ENCODE data around the gene FNBP1L.
"Not testable (repeated sequence)": the region's sequence is repeated elsewhere in the genome, so short reads cannot be mapped to it uniquely, and the experiment has no call there.

FNBP1L gene

DNA sequence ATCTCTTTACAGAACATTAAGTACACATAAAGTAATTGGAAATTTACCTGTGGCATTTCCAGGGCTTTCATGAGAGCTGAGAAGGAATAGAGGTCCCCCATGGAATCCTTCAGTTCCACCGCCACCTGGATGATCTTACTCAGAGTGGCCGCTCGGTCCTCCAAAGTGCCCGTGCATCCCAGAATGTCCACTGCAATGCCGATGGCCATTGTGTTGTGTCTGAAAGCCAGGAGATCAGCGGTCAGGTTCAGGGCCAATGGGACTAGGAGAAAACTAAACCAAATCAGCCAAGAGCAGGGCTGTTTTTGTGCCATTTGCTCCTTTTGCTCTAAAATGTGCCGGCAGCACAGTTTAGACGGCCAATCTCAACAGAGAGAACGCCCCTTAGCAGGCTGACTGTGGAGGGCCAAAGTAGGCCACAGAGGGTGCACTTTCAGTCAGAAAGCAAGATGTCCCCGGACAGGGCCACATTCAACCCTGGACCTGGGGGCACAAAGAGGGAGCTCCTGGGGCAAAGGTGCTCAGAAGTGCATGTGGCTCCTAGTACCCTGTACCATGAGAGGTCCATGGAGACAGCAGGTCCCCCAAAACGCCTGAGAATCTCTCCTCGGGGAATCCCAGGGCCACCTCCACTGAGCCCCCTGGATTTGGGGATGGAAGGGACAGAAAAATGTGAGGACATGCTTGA lies 123.8 kb downstream of the FNBP1L start:
- no peak for DNase-seq (ENCODE audit: low read depth in 2 of 2)

DNA sequence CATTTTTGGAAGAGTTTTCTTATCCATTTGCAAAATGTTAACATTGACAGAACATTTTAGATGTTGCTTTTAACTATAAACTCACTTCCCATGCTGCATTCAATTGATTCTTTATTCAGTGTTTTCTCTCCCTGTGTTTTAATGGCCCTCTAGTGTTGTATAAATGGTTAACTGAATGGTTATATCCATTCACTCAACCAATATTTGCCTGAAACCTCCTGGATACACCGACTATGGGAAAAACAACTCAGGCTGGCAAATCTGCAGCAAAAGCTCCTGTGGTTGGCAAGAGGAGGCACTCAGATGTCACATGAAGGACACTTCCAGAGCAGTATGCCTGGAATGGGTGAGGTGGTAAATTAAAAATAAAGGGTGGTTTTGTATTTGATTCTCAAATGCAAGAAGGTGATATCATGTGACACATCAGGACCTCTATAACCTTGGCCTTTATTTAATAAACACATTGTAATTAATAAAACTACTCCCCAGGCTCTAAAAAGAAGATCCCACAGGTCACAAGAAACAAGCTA lies 126.1 kb downstream of the FNBP1L start:
- no peak for DNase-seq (ENCODE audit: low read depth in 2 of 2)

DNA sequence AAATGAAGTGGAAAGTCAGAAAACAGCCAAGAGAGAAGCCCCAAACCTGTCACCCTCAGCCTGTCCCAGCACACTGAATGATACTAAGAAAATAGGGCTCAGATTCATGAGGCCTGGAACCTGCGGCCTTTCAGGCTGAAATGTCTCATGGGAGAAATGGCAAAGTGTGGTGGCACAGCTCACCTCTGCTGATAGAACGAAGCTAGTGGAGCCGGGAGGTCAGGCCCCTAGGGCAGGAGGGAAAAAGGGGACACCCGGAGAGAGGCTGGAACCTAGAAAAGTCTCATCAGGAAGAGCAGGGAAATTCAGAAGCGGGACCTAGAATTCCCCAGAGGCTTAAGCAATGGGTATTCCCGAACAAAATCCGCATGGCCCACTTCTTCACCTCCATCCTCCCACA lies 126.6 kb downstream of the FNBP1L start:
- DNase-seq (ENCODE audit: low read depth in 2 of 2), result no peak

DNA sequence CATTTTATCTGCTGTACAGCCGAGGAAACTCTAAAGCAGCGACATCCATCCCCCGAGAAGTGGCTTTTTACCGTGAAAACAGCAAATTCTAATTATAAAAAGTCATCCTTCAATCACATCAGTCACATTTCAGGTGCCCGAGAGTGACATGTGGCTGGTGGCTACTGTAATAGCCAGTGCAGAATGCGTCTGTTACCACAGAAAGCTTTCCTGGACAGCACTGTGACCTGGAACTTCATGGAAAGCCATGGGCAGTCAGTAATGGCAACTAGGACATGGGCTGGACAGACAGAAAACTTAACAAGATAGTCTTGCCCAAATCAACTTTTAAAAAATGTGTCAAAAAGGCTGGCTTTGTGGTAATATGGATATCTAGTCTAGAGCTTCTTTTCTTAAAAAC lies 127.1 kb downstream of the FNBP1L start:
- no peak for DNase-seq (ENCODE audit: low read depth in 2 of 2)

GRCh38 chr1:93575621-93576284 lies 127.8 kb downstream of the FNBP1L start:
- no peak for DNase-seq (ENCODE audit: low read depth in 2 of 2)

DNA sequence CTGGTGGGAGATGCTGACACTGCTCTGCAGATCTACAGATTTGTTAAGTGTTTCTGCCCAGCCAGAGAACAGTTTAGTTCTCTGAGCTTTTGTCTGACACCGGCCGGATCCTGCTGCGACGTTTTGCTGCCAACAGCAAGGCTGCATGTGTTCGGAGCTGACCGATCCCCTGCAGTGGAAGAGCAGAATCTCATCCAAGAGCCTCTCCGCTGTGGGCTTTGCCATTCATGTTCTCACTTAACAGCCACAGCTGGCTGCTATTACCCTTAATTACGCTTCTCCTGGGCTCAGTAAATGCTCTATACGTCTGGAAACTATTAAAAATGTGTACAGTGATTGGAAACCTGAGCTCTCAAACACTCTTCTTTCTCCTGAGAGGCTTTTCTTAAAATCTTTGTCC lies 128.4 kb downstream of the FNBP1L start:
- no peak for DNase-seq (ENCODE audit: low read depth in 2 of 2)

GRCh38 chr1:93576746-93577145 lies 128.8 kb downstream of the FNBP1L start:
- DNase-seq (ENCODE audit: low read depth in 2 of 2), result no peak

GRCh38 chr1:93577536-93578432 lies 129.9 kb downstream of the FNBP1L start:
- DNase-seq (ENCODE audit: low read depth in 2 of 2), result no peak

DNA sequence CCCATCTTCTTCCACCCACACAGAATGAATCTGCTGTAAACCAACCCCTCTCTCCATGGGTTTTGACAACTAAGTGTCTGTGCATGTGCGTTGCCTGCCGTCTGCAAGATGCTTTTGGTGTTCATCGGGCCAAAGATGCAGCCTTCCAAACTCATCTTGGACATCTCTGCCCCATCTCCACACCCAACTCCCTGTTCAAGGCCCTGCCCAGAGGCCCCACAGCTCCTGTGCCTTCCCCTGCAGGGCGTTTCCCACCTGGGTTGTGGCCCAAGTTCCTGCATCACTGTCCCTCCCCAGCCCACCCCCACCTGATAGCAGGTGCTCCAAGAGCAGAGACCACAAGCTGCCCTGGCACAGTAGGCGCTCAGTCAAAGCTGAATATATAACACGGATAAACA lies 130.5 kb downstream of the FNBP1L start:
- no peak for DNase-seq (ENCODE audit: low read depth in 2 of 2)

DNA sequence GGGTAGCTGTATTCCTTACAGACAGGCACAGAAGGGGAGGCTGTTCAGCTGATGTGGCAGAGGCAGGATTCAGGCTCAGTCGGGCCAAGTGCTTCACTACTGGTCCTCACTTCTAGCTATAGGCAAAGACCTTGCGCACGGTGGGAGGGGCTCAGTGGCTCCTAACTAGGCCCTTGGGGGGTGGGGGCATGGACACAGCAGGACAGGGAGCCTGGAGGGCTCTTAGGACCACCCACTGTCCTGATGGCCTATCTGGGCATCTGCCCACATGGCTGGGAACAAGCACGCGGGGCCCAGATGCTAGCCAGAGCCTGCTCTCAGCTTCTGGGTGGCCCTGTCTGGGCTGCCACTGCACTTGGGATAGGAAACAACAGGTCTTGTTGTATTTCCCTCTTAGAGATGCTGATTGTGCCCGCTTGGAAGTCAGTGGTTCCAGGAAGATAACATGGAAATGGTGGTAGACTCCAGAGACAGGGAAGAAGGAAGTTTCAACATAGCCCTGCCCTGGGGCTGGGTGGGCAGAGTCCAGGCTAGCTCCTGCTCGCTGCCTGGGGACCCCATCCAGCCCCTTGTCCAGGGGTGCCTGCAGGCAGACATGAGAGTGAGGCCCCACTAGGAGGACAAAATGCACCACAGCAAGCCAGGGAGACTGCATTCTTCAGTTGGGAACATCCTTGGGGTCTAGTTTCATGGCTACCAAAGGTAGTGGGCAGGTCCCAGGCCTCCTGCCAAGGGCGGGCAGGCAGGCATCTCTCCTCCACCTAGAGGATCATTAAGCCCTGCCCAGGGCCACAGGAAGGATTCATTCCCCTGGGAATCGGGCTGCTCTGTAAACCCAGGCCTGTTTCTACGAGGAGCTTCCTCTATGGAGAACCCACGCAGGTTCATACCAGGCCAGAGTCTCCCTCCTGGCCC lies 131.2 kb downstream of the FNBP1L start:
- no peak for DNase-seq (ENCODE audit: low read depth in 2 of 2)

DNA sequence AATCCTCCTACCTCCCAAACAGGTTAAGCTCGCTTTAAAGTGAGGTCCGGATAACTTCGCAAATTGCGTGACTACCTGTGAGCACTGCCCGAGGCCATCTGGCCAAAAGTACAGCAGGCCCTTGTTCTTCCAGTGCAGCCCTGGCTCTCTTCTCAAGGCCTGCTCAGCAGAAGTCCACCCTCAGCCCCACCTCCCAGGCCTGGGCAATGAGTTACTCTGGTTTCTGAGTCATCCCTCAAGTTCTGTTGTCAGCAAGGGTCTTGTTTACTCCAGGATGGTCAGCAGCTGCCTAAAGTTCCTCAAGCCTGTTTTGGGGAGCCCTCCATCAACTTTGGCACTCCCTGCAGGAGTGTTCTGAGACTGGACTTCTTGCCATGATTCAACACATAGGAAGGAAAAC lies 132.0 kb downstream of the FNBP1L start:
- no peak for DNase-seq (ENCODE audit: low read depth in 2 of 2)

DNA sequence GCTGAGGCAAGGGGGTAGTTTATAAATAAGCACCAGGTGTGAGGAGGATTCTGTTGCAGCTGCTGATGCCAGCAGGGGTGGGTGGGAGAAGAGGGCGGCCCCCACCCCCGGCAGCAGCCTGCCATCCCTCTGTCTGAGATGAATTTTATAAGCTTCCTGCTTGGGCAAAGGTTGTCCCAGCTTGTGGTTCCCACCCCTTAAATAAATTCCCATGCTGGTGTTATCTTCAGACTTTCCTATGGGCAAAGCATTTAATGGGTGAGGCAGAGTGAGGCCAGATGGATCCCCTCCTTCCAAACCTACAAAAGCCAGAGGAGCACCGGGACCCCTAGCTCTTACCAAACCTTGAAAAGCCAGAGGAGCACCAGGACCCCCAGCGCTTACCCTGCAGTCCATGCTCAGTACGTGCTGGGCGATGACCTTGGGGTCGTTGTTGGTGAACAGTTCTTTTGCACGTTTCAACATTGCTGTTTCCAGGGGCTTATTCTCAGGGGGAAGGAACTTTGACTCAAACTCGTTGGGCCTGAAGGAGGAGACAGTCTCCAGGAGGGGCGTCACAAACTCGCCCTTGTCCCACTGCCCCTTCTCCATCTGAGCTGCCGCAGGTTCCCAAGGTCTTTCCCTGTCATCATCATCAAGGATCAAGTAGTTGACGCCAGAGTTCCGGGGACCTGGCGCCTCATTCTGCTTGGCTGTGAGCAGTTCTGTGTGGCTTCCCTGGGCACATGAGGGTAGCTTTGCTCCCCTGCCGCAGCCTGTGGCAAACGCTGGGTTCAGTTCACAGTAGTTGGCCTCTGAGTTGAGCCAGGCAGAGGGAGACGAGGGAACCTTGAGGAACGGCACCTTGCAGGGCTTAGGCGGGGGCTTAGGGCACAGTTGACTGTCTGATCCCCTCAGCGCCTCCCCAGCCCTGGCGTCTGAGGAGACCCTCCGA lies 134.3 kb downstream of the FNBP1L start:
- DNase-seq (ENCODE audit: low read depth in 2 of 2), result no peak

DNA sequence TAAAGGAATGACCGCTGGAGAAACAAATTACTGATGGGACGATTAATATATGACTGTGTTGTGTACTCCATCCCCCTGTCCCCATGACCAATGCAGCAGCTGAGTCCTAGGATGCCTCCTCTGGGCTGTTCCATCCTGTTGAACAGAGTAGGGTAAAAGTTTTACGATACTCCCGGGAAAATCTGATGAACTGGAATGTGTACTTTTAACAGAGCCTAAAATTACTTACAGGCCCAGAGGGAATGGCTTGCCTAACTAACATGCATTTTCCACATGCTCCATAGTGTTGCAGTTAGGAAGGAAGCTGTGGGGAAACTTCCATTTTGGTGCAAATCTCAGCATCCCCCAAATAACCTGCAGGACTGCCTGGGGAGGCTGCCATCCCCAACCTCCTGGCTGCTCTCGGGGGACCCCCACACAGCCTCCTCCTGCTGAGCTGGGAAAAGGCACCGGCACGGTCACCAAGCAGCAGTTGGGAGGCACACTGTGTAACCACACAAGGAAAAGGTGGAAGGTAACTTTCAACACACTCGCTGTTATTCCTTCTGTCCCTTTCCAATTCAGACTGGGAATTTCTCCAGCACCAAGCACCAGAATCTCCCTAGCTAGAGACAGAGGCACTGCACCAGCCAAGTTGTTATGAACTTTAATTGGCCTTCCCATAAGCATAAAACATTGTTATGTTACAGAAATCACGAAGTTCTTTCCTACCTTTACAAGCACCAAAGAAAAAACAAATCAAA lies 136.5 kb downstream of the FNBP1L start:
- no peak for DNase-seq (ENCODE audit: low read depth in 2 of 2)

DNA sequence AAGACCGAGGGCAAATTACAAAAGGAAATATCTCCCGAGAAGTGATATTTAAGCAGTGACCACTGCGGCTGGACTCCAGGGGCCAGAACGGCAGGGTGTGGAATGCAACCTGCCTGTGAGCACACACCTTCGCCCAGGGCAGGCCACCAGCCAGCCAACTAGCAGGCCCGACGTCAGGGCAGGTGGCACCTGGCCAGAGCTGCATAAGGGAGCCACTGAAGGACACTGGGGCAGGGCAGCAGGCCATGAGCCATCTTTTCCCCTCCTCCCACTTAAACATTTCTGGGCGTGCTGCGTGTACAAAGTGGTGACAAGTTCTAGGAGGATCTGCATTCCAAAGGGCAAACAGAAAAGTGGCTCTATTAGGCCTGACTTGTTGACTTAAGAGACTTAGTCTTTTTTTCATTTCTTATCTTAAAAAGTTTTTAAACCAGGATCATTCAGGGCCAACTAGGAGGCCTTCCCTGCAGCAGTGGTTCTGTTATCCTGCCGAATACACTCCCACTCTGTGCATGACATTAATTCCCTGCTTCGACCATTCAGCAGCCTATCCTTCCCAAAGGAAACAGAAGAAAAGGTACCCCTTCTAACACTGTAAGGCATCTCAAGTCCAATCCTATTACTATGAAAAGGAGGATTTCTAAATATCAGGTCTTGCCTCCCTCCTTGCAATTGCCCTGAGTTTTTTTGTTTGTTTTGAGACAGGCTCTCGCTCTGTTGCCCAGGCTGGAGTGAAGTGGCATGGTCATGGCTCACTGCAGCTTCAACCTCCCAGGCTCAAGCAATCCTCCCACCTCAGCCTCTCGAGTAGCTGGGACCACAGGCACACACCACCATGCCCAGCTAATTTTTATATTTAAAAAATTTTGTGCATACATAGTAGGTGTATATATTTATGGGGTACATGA lies 137.4 kb downstream of the FNBP1L start:
- no peak for DNase-seq (ENCODE audit: low read depth in 2 of 2)

- DNase-seq (ENCODE audit: low read depth in 2 of 2), result no peak
Measured at GRCh38 chr1:93587354-93587753, 139.4 kb downstream of the FNBP1L start.

- no peak for DNase-seq (ENCODE audit: low read depth in 2 of 2)
Measured at GRCh38 chr1:93588206-93588605, 140.3 kb downstream of the FNBP1L start.

- no peak for DNase-seq (ENCODE audit: low read depth in 2 of 2)
Measured at GRCh38 chr1:93588955-93589354, 141.0 kb downstream of the FNBP1L start.

DNA sequence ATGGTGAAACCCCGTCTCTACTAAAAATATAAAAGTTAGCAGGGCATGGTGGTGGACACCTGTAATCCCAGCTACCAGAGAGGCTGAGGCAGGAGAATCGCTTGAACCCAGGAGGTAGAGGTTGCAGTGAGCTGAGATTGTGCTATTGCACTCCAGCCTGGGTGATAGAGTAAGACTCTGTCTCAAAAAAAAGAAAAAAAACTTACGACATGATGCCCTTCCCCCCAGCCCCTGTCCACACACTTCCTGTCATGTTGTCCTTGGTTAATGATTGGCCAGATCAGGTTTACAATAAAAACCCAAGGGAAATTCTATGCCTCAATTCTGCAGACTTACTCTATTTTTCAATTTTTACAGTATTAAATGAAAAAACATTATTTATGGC lies 143.4 kb downstream of the FNBP1L start:
- DNase-seq (ENCODE audit: low read depth in 2 of 2), result not testable (repeated sequence)
